Calu3 (cell line): ENCODE results near the gene DTX3L. TPM values are rescaled to one million over a fixed set of nuclear protein-coding genes. Genes with fewer than 3 reads are reported as not detected.

ENCODE experiments used
- BruUV-seq: library from RNA; stranded (reverse); fragments of 400-500 nt; replicated peaks from 2 replicates; lab custom pipeline; 2021; lab: Mats Ljungman, UMichigan
- CTCF ChIA-PET: fragments of 300-600 bp; sonication (Branson Sonifier 250); formaldehyde crosslinking; loops from one replicate; lab custom pipeline; 2022; ENCODE audit warnings: antibody characterized with exemption; lab: Charles Lee
- DNase-seq: peaks from one replicate; pipeline ENCODE4 v3.0.0; 2022
- H3K27ac Mint-ChIP-seq: one replicate; pipeline ENCODE4 v1.8.0; 2022; ENCODE audit warnings: mixed read lengths; ENCODE audit not compliant: unreplicated experiment
- H3K27me3 Mint-ChIP-seq: one replicate; pipeline ENCODE4 v1.8.0; 2022; ENCODE audit warnings: mixed read lengths; ENCODE audit not compliant: unreplicated experiment
- H3K36me3 Mint-ChIP-seq: one replicate; pipeline ENCODE4 v1.8.0; 2022; ENCODE audit warnings: mild to moderate bottlenecking, moderate library complexity, mixed read lengths; ENCODE audit not compliant: insufficient read depth, unreplicated experiment
- H3K4me1 Mint-ChIP-seq: one replicate; pipeline ENCODE4 v1.8.0; 2022; ENCODE audit warnings: mild to moderate bottlenecking, low read depth, mixed read lengths; ENCODE audit not compliant: unreplicated experiment
- H3K4me3 Mint-ChIP-seq: one replicate; pipeline ENCODE4 v1.8.0; 2022; ENCODE audit warnings: mild to moderate bottlenecking, low read depth, moderate library complexity, mixed read lengths; ENCODE audit not compliant: unreplicated experiment
- H3K9me3 Mint-ChIP-seq: one replicate; pipeline ENCODE4 v1.8.0; 2022; ENCODE audit warnings: low read depth, mixed read lengths; ENCODE audit not compliant: unreplicated experiment
- CTCF ChIP-seq: fragments of 200-600 bp; IDR thresholded peaks from one replicate; pipeline ENCODE4 v1.8.0; 2022; ENCODE audit warnings: antibody characterized with exemption; ENCODE audit not compliant: unreplicated experiment
- intact Hi-C: fragments of 100-400 bp; cut with micrococcal nuclease; formaldehyde crosslinking; loops from one replicate; pipeline ENCODE4 v1.10.0; 2022; ENCODE audit not compliant: unreplicated experiment
- total RNA-seq: library from RNA; stranded (reverse); gene quantifications from 2 replicates; pipeline ENCODE4 v1.2.3, GENCODE V29; 2022

Gene DTX3L
- total RNA-seq, 1 experiment from 2014 or later = 73.9 TPM

GRCh38 chr3:122586098-122586497 lies 22.0 kb downstream of the DTX3L start:
- peaks cover 12% of the 10 kb centered on the region for H3K9me3 Mint-ChIP-seq
- CTCF ChIA-PET = no interaction called here
- no TSS peak for BruUV-seq
- no peak for DNase-seq
- H3K36me3 Mint-ChIP-seq = no peaks in the 10 kb centered on the region
- H3K4me1 Mint-ChIP-seq = no peaks in the 10 kb centered on the region
- no peak overlapping the region for H3K27ac Mint-ChIP-seq
- no peaks in the 10 kb centered on the region for H3K27me3 Mint-ChIP-seq
- intact Hi-C loops = no loop called here
- H3K4me3 Mint-ChIP-seq = no peak overlapping the region
- TF ChIP-seq CTCF = no peak

- Mint-ChIP-seq H3K36me3 (no peaks in the 10 kb centered on the region), H3K9me3 (peaks cover 7% of the 10 kb centered on the region), H3K27ac (no peak overlapping the region), H3K27me3 (no peaks in the 10 kb centered on the region), H3K4me1 (no peaks in the 10 kb centered on the region), H3K4me3 (no peak overlapping the region)
- no peak for DNase-seq
- no TSS peak for BruUV-seq
- CTCF ChIA-PET = interaction anchor here (0.9 kb wide), 1 partner anchor 94 kb away, joined by 3 read pairs; no protein-coding TSS in a partner anchor
- intact Hi-C loops = no loop called here
- TF ChIP-seq CTCF = no peak
Measured at GRCh38 chr3:122586773-122587485, 22.8 kb downstream of the DTX3L start.

- CTCF ChIA-PET = interaction anchor here (0.9 kb wide), 1 partner anchor 94 kb away, joined by 3 read pairs; no protein-coding TSS in a partner anchor
- no peaks in the 10 kb centered on the region for H3K36me3 Mint-ChIP-seq
- no peak overlapping the region for H3K27ac Mint-ChIP-seq
- no peaks in the 10 kb centered on the region for H3K4me1 Mint-ChIP-seq
- H3K9me3 Mint-ChIP-seq = peaks cover 5% of the 10 kb centered on the region
- no peaks in the 10 kb centered on the region for H3K27me3 Mint-ChIP-seq
- intact Hi-C loops = no loop called here
- no peak overlapping the region for H3K4me3 Mint-ChIP-seq
- no TSS peak for BruUV-seq
- DNase-seq = no peak
- TF ChIP-seq CTCF = no peak
Measured at GRCh38 chr3:122587572-122587971, 23.4 kb downstream of the DTX3L start.

GRCh38 chr3:122589297-122589696 lies 25.2 kb downstream of the DTX3L start:
- no peak for DNase-seq
- Mint-ChIP-seq H3K4me3 (no peak overlapping the region), H3K4me1 (no peaks in the 10 kb centered on the region), H3K36me3 (no peaks in the 10 kb centered on the region), H3K9me3 (no peaks in the 10 kb centered on the region), H3K27ac (no peak overlapping the region), H3K27me3 (no peaks in the 10 kb centered on the region)
- no TSS peak for BruUV-seq
- CTCF ChIA-PET = no interaction called here
- intact Hi-C loops = no loop called here
- TF ChIP-seq CTCF = no peak
